ENCODE data around the gene RTL10.

RTL10 gene

GRCh38 chr22:19855504-19856409, 1.1 kb upstream of the RTL10 start:
- H3K36me3 ChIP-seq (replicated peaks) = peaks cover 15% of the 10 kb centered on the region
- no peak for DNase-seq
- peak overlapping the region; percentile 79 for H3K27ac ChIP-seq
- in situ Hi-C loops (cut with HindIII; ENCODE audit: low pct_ligation_motif_present, low sequenced_read_pairs) = no loop called here
- no peaks in the 10 kb centered on the region for H3K27me3 ChIP-seq (replicated peaks)
- H3K4me3 ChIP-seq (ENCODE audit: low read depth, low read length) = peak overlapping the region; percentile 90
- TF ChIP-seq, protein P1, sequence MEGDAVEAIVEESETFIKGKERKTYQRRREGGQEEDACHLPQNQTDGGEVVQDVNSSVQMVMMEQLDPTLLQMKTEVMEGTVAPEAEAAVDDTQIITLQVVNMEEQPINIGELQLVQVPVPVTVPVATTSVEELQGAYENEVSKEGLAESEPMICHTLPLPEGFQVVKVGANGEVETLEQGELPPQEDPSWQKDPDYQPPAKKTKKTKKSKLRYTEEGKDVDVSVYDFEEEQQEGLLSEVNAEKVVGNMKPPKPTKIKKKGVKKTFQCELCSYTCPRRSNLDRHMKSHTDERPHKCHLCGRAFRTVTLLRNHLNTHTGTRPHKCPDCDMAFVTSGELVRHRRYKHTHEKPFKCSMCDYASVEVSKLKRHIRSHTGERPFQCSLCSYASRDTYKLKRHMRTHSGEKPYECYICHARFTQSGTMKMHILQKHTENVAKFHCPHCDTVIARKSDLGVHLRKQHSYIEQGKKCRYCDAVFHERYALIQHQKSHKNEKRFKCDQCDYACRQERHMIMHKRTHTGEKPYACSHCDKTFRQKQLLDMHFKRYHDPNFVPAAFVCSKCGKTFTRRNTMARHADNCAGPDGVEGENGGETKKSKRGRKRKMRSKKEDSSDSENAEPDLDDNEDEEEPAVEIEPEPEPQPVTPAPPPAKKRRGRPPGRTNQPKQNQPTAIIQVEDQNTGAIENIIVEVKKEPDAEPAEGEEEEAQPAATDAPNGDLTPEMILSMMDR (IDR thresholded peaks at IDR 0.05; ENCODE audit: low read depth, low read length, missing control alignments) = no peak

- in situ Hi-C loops (cut with HindIII; ENCODE audit: low pct_ligation_motif_present, low sequenced_read_pairs) = no loop called here
- Histone ChIP-seq H3K27me3 (replicated peaks) (no peaks in the 10 kb centered on the region), H3K4me3 (ENCODE audit: low read depth, low read length) (peak overlapping the region; percentile 90), H3K36me3 (replicated peaks) (peaks cover 23% of the 10 kb centered on the region), H3K27ac (peak overlapping the region; percentile 45)
- TF ChIP-seq, protein P1 (IDR thresholded peaks at IDR 0.05; ENCODE audit: low read depth, low read length, missing control alignments) = no peak
- no peak for DNase-seq
These were observed 546 bp downstream of the RTL10 start for GRCh38 chr22:19853879-19854777.

DNA sequence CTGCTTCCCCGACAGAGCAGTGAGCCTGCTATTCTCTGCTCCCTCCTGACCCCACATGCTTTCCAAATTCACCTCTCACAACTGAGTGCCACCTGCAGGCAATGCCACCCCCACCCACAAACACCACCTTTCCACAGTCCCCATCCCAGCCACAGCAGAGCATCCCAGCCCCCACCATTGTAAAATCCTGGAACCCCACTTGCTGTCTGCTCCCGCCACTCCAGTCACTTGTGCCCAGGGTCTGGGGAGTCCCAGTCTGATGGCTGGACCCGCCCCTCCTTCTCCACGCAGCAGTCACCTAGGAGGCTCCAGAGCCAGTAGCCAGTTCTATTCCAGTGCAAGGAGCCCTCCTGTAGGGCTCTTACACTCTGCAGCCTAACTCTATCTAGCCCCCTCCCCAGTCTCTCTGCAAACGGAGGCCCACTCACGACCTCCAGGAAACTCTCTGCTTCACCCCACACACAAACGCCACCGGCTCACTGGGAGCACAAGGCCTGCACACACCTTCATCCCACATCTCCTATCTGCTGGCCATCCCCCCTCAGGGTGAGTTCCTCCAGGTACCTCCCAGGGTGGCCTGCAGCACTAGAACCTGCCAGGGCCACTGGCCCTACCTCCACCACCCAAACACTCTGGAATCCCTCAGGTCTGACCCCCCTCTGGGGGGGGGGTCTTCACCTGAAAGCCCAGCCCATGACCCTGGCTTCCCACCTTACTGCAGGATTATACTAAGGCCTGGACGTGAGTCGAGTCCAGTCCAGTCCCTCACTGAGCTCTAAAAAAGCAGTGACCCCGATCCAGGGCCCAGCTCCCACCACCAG, 1.4 kb downstream of the RTL10 start:
- in situ Hi-C loops (cut with HindIII; ENCODE audit: low pct_ligation_motif_present, low sequenced_read_pairs) = no loop called here
- H3K27ac ChIP-seq = no peak overlapping the region
- no peak for DNase-seq
- TF ChIP-seq, protein P1 (IDR thresholded peaks at IDR 0.05; ENCODE audit: low read depth, low read length, missing control alignments) = no peak
- H3K36me3 ChIP-seq (replicated peaks) = peaks cover 25% of the 10 kb centered on the region
- peak overlapping the region; percentile 90 for H3K4me3 ChIP-seq (ENCODE audit: low read depth, low read length)
- no peaks in the 10 kb centered on the region for H3K27me3 ChIP-seq (replicated peaks)

DNA sequence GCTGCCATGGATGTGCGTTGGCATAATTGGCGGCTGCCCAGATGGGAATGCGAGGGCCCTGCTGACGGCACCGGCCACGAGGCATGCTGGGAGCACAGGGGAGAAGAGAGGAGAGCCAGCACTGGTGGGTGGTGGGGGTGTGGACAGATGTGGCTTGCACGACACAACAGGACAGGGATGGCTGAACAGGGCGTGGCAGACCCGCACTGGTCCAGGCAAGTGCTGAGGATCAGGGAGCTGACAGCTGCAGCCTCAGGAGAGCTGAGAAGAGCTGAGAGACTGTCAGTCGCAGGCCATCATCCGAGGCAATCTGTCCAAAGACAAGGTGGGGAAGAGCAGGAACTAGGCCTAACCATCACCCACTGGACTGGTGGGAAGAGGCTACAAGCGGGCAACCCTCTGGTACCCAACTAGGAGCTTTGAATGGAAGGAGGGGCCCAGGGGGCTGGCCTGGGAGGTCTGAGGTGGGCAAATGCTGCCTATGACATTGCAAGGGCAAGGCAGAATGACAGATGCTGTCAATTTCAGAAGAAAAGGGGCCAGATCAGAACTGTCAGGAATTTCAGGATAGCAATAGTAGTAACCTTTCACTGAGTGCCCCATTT, 2.4 kb downstream of the RTL10 start:
- Histone ChIP-seq H3K27ac (no peak overlapping the region), H3K36me3 (replicated peaks) (peaks cover 25% of the 10 kb centered on the region), H3K27me3 (replicated peaks) (no peaks in the 10 kb centered on the region), H3K4me3 (ENCODE audit: low read depth, low read length) (no peak overlapping the region)
- DNase-seq = no peak
- TF ChIP-seq, protein P1 (IDR thresholded peaks at IDR 0.05; ENCODE audit: low read depth, low read length, missing control alignments) = no peak
- in situ Hi-C loops (cut with HindIII; ENCODE audit: low pct_ligation_motif_present, low sequenced_read_pairs) = no loop called here

Measured in brain microvascular endothelial cell (primary cell).